HepG2 (cell line): ENCODE data around the gene PRDX6. TPM values are rescaled to one million over a fixed set of nuclear protein-coding genes. Genes with fewer than 3 reads are reported as not detected.

ENCODE experiments used
- FOXK1 ChIP-seq: sonication (generic); formaldehyde crosslinking; IDR thresholded peaks from 2 replicates; pipeline ENCODE4 v1.4.0; 2020; ENCODE audit warnings: low read depth, missing genetic modification reagents, borderline replicate concordance
- GATA4 ChIP-seq: sonication (generic); IDR thresholded peaks from 2 replicates; pipeline ENCODE4 v1.6.1; 2016; ENCODE audit warnings: antibody characterized with exemption, low read depth, borderline replicate concordance
- JUN ChIP-seq: sonication (generic); formaldehyde crosslinking; IDR thresholded peaks from 2 replicates; pipeline ENCODE4 v1.4.0; 2020; ENCODE audit warnings: mild to moderate bottlenecking, missing genetic modification reagents
- MTA1 ChIP-seq: sonication (generic); formaldehyde crosslinking; IDR thresholded peaks from 2 replicates; pipeline ENCODE4 v1.4.0; 2020; ENCODE audit warnings: missing genetic modification reagents, mild to moderate bottlenecking, borderline replicate concordance
- NFIB ChIP-seq: sonication (generic); formaldehyde crosslinking; IDR thresholded peaks from 2 replicates; pipeline ENCODE4 v1.9.0; 2021; ENCODE audit warnings: missing genetic modification reagents, mild to moderate bottlenecking, borderline replicate concordance
- RBAK ChIP-seq: sonication (generic); formaldehyde crosslinking; IDR thresholded peaks from 2 replicates; pipeline ENCODE4 v1.5.1; 2020; ENCODE audit warnings: mild to moderate bottlenecking, missing genetic modification reagents
- REXO4 ChIP-seq: sonication (generic); formaldehyde crosslinking; IDR thresholded peaks from 2 replicates; pipeline ENCODE4 v1.8.0; 2022; ENCODE audit warnings: missing genetic modification reagents, mild to moderate bottlenecking, borderline replicate concordance
- RFX5 ChIP-seq: IDR thresholded peaks from 2 replicates; pipeline ENCODE4 v1.6.1; 2011; ENCODE audit warnings: low read depth, low read length, improper control_type of control experiment
- SETDB1 ChIP-seq: sonication (generic); formaldehyde crosslinking; IDR thresholded peaks from 2 replicates; pipeline ENCODE4 v1.5.1; 2020; ENCODE audit warnings: missing genetic modification reagents, mild to moderate bottlenecking, borderline replicate concordance
- SIX1 ChIP-seq: sonication (generic); formaldehyde crosslinking; IDR thresholded peaks from 2 replicates; pipeline ENCODE4 v1.4.0; 2020; ENCODE audit warnings: missing genetic modification reagents, borderline replicate concordance
- SP2 ChIP-seq: sonication (generic); formaldehyde crosslinking; IDR thresholded peaks from 2 replicates; pipeline ENCODE4 v1.5.1; 2020; ENCODE audit warnings: mild to moderate bottlenecking, missing genetic modification reagents
- U2AF2 ChIP-seq: fragments of 200-400 bp; formaldehyde crosslinking; IDR thresholded peaks from 2 replicates; pipeline ENCODE4 v1.6.1; 2017; ENCODE audit warnings: low read depth, mild to moderate bottlenecking, low read length
- ZNF672 ChIP-seq: sonication (generic); formaldehyde crosslinking; IDR thresholded peaks from 2 replicates; pipeline ENCODE4 v1.8.1; 2022; ENCODE audit warnings: missing genetic modification reagents
- ZNF737 ChIP-seq: sonication (generic); formaldehyde crosslinking; IDR thresholded peaks from 2 replicates; pipeline ENCODE4 v1.5.0; 2020; ENCODE audit warnings: missing genetic modification reagents, mild to moderate bottlenecking, borderline replicate concordance
- ZNF747 ChIP-seq: sonication (generic); formaldehyde crosslinking; IDR thresholded peaks from 2 replicates; pipeline ENCODE4 v1.8.1; 2023; ENCODE audit warnings: missing genetic modification reagents, mild to moderate bottlenecking, borderline replicate concordance
- ZNF780A ChIP-seq: sonication (generic); formaldehyde crosslinking; IDR thresholded peaks from 2 replicates; pipeline ENCODE4 v1.8.0; 2022; ENCODE audit warnings: mild to moderate bottlenecking, missing genetic modification reagents, moderate library complexity
- polyA plus RNA-seq, 8 experiments: library from polyadenylated mRNA; depleted of rRNA in 3 of 8; stranded (reverse) in 7 of 8; unstranded in 1 of 8; fragments of >200 nt; fragmentation: Illumina TruSeq in 4 of 8; extraction: Trizol in 4 of 8; gene quantifications; 2 replicates each; pipeline versions ENCODE4 v1.2.1 to v1.2.3, GENCODE V29; 2011 to 2016; ENCODE audit warnings: low read depth in 4 of 8, missing spikeins in 1 of 8, mixed read lengths in 1 of 8; ENCODE audit not compliant: insufficient read depth in 1 of 8
- total RNA-seq, 5 experiments: library from RNA; depleted of rRNA; stranded (reverse); fragments of >200 nt; fragmentation: Illumina TruSeq; extraction: Trizol; gene quantifications; 2 replicates each; pipeline ENCODE4 v1.2.3, GENCODE V29; 2016; ENCODE audit warnings: low read depth in 1 of 5
- TF ChIP-seq, protein P1 (sequence below), 2 experiments: IDR thresholded peaks; 2 replicates each; pipeline ENCODE4 v1.6.1; 2011 to 2012; ENCODE audit warnings: low read length in 2 of 2, borderline replicate concordance in 1 of 2, low read depth in 1 of 2, mild to moderate bottlenecking in 1 of 2, moderate library complexity in 1 of 2
- TF ChIP-seq, protein P2 (sequence below): sonication (generic); formaldehyde crosslinking; IDR thresholded peaks from 2 replicates; pipeline ENCODE4 v1.5.0; 2020; ENCODE audit warnings: missing genetic modification reagents
- TF ChIP-seq, protein P3 (sequence below): IDR thresholded peaks from 2 replicates; pipeline ENCODE4 v1.6.1; 2016
- TF ChIP-seq, protein P4 (sequence below): sonication (generic); formaldehyde crosslinking; IDR thresholded peaks from 2 replicates; pipeline ENCODE4 v1.4.0; 2020; ENCODE audit warnings: mild to moderate bottlenecking, missing genetic modification reagents

PRDX6 gene
- total and polyA plus RNA-seq, 2 of the 13 experiments (the other 11 are each of a cell fraction or from before 2014, with no cell fraction given): 224 to 309 TPM

DNA sequence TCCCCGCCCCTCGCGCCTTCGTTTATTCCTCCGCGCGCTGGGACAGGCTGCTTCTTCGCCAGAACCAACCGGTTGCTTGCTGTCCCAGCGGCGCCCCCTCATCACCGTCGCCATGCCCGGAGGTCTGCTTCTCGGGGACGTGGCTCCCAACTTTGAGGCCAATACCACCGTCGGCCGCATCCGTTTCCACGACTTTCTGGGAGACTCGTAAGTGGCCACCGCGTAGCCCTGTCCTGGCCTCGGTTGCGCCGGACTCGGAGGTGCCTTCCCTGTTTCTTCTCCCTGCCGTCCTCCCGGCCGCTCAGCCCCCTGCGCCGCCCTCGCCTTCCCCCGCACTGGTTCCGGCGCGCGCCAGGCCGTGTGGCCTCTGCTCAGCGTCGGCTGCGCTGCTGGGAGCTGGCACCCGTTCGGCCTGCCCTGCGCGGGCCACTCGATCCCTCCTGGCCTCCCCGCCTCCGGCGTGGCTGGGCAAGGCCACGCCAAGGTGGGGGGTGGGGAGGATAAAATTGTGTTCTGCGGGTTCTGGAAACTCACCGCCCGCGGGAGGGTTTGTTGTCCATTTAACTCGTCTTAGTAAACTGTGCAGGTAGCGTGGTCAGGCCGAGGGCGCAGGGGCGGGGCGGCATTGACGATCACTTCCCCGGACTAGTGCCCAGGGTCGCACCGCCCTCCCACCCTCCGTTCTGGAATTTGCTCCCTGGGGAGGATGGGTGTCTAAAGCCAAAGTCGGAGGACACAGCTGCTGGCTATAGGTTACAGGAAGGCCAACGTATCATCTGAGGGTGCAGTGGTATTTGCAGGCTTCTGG is at the start of gene PRDX6 (continued):
- TF ChIP-seq, protein P1, sequence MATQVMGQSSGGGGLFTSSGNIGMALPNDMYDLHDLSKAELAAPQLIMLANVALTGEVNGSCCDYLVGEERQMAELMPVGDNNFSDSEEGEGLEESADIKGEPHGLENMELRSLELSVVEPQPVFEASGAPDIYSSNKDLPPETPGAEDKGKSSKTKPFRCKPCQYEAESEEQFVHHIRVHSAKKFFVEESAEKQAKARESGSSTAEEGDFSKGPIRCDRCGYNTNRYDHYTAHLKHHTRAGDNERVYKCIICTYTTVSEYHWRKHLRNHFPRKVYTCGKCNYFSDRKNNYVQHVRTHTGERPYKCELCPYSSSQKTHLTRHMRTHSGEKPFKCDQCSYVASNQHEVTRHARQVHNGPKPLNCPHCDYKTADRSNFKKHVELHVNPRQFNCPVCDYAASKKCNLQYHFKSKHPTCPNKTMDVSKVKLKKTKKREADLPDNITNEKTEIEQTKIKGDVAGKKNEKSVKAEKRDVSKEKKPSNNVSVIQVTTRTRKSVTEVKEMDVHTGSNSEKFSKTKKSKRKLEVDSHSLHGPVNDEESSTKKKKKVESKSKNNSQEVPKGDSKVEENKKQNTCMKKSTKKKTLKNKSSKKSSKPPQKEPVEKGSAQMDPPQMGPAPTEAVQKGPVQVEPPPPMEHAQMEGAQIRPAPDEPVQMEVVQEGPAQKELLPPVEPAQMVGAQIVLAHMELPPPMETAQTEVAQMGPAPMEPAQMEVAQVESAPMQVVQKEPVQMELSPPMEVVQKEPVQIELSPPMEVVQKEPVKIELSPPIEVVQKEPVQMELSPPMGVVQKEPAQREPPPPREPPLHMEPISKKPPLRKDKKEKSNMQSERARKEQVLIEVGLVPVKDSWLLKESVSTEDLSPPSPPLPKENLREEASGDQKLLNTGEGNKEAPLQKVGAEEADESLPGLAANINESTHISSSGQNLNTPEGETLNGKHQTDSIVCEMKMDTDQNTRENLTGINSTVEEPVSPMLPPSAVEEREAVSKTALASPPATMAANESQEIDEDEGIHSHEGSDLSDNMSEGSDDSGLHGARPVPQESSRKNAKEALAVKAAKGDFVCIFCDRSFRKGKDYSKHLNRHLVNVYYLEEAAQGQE (IDR thresholded peaks at IDR 0.05; ENCODE audit: borderline replicate concordance in 1 of 2, low read depth in 1 of 2, low read length in 2 of 2): no peak; a peak in 1 of 4 replicates
- no peak for TF ChIP-seq U2AF2
- TF ChIP-seq RBAK (CRISPR knock-in tag): no peak
- peak; percentile 45; the same call in 1 of the 2 replicates for TF ChIP-seq ZNF672
- TF ChIP-seq MTA1 (CRISPR knock-in tag): no peak
- TF ChIP-seq SIX1 (CRISPR knock-in tag): no peak; the same call in 1 of the 2 replicates
- no peak for TF ChIP-seq ZNF780A (CRISPR knock-in tag)
- no peak for TF ChIP-seq RFX5
- TF ChIP-seq SP2 (CRISPR knock-in tag): no peak
- TF ChIP-seq REXO4 (CRISPR knock-in tag): 0 out of 2 replicates have a peak, but pooled peaks have one; percentile 52
- no peak for TF ChIP-seq ZNF737
- no peak for TF ChIP-seq SETDB1
- TF ChIP-seq, protein P2, sequence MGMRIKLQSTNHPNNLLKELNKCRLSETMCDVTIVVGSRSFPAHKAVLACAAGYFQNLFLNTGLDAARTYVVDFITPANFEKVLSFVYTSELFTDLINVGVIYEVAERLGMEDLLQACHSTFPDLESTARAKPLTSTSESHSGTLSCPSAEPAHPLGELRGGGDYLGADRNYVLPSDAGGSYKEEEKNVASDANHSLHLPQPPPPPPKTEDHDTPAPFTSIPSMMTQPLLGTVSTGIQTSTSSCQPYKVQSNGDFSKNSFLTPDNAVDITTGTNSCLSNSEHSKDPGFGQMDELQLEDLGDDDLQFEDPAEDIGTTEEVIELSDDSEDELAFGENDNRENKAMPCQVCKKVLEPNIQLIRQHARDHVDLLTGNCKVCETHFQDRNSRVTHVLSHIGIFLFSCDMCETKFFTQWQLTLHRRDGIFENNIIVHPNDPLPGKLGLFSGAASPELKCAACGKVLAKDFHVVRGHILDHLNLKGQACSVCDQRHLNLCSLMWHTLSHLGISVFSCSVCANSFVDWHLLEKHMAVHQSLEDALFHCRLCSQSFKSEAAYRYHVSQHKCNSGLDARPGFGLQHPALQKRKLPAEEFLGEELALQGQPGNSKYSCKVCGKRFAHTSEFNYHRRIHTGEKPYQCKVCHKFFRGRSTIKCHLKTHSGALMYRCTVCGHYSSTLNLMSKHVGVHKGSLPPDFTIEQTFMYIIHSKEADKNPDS (CRISPR knock-in tag): no peak
- peak; percentile 38; the same call in 1 of the 2 replicates for TF ChIP-seq JUN (CRISPR knock-in tag)
- TF ChIP-seq FOXK1 (CRISPR knock-in tag): peak; percentile 45; the same call in 1 of the 2 replicates
- TF ChIP-seq, protein P3, sequence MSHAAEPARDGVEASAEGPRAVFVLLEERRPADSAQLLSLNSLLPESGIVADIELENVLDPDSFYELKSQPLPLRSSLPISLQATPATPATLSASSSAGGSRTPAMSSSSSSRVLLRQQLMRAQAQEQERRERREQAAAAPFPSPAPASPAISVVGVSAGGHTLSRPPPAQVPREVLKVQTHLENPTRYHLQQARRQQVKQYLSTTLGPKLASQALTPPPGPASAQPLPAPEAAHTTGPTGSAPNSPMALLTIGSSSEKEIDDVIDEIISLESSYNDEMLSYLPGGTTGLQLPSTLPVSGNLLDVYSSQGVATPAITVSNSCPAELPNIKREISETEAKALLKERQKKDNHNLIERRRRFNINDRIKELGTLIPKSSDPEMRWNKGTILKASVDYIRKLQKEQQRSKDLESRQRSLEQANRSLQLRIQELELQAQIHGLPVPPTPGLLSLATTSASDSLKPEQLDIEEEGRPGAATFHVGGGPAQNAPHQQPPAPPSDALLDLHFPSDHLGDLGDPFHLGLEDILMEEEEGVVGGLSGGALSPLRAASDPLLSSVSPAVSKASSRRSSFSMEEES (CRISPR knock-in tag): no peak
- peak; percentile 29; the same call in 1 of the 2 replicates for TF ChIP-seq ZNF747
- 0 out of 2 replicates have a peak, but pooled peaks have one; percentile 41 for TF ChIP-seq GATA4
- TF ChIP-seq, protein P4, sequence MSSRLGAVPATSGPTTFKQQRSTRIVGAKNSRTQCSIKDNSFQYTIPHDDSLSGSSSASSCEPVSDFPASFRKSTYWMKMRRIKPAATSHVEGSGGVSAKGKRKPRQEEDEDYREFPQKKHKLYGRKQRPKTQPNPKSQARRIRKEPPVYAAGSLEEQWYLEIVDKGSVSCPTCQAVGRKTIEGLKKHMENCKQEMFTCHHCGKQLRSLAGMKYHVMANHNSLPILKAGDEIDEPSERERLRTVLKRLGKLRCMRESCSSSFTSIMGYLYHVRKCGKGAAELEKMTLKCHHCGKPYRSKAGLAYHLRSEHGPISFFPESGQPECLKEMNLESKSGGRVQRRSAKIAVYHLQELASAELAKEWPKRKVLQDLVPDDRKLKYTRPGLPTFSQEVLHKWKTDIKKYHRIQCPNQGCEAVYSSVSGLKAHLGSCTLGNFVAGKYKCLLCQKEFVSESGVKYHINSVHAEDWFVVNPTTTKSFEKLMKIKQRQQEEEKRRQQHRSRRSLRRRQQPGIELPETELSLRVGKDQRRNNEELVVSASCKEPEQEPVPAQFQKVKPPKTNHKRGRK: no peak
- no peak for TF ChIP-seq NFIB (CRISPR knock-in tag)
